Measurements from ENCODE around the gene PAQR3. TPM values are rescaled to one million over a fixed set of nuclear protein-coding genes. Genes with fewer than 3 reads are reported as not detected.

Gene PAQR3
- total and polyA plus RNA-seq, 2 experiments from 2014 or later = 13.1 to 19.2 TPM

DNA sequence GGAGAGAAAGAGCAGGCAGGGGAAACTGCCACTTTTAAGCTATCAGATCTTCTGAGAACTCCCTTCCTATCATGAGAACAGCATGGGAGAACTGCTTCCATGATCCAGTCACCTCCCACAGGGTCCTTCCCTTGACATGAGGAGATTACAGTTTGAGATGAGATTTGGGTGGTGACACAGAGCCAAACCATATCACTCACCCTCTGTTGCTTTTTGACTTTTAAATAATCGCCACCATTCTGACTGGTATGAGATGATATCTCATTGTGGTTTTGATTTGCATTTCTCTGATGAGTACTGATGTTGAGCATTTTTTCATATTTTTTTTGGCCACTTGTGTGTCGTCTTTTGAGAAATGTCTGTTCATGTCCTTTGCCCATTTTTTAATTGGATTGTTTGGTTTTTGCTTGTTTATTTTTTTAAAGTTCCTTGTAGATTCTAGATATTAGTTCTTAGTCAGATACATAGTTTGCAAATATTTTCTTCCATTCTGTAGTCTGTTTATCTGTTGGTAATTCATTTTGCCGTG, 6.5 kb upstream of the PAQR3 start:
- H3K27me3 ChIP-seq (replicated peaks; ENCODE audit: insufficient read depth) = 0 out of 2 replicates have a peak, but pooled peaks cover 7% of the 10 kb centered on the region
- H3K36me3 ChIP-seq (ENCODE audit: low read depth) = no peaks in the 10 kb centered on the region
- H3K4me3 ChIP-seq = no peak overlapping the region
- H3K9ac ChIP-seq = no peak overlapping the region
- H3K27ac ChIP-seq = no peak overlapping the region
- WGBS, 2 experiments (ENCODE audit: low coverage in 1 of 2, low lambda C conversion rate in 2 of 2, missing lambda C conversion rate in 2 of 2) = 78 to 83% methylated on average over 3 of the region's 3 CpGs
- no peaks in the 10 kb centered on the region for H3K4me1 ChIP-seq (ENCODE audit: insufficient read depth)
- H3F3A ChIP-seq (ENCODE audit: insufficient read depth) = no peaks in the 10 kb centered on the region
- no peak for TF ChIP-seq EZH2 (IDR thresholded peaks at IDR 0.05; ENCODE audit: insufficient read depth, poor library complexity, severe bottlenecking)
- TF ChIP-seq EZH2phosphoT487 (IDR thresholded peaks at IDR 0.05; ENCODE audit: insufficient read depth, low read depth) = no peak
- DNase-seq = no peak
- no peaks in the 10 kb centered on the region for H3K9me3 ChIP-seq (ENCODE audit: low read depth)
- H3K9me2 ChIP-seq (ENCODE audit: insufficient read depth) = no peaks in the 10 kb centered on the region
- in situ Hi-C loops (cut with MboI) = loop anchor here (25.0 kb wide), 2 partner anchors 1267 to 1367 kb away; no protein-coding TSS in a partner anchor
- H2AFZ ChIP-seq = no peak overlapping the region
- no peaks in the 10 kb centered on the region for H3K79me2 ChIP-seq (ENCODE audit: insufficient read depth)
- no peak overlapping the region for H3K4me2 ChIP-seq (ENCODE audit: unreplicated experiment)
- no peaks in the 10 kb centered on the region for H4K20me1 ChIP-seq (ENCODE audit: insufficient read depth)

DNA sequence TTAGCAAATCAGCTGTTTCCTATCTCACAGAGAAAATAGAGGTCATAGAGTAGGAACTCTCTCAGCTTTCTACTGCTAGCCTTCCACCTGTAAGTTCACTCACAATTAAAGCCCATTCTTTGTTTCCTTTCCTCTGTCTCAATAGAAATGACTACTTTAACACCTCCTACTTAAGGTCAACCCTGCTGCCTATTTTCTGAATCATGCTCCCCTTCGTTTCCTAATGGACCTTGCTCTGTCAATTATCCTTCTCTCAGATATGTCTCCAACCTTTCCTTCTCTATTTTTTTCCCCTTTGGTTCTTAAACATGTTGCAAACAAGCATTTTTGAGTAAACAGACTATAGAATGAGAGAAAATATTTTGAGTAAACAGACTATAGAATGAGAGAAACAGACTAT, 5.1 kb upstream of the PAQR3 start:
- H4K20me1 ChIP-seq (ENCODE audit: insufficient read depth) = no peaks in the 10 kb centered on the region
- H3K27ac ChIP-seq = no peak overlapping the region
- H3K4me2 ChIP-seq (ENCODE audit: unreplicated experiment) = no peak overlapping the region
- H2AFZ ChIP-seq = no peak overlapping the region
- 0 out of 2 replicates have a peak, but pooled peaks cover 7% of the 10 kb centered on the region for H3K27me3 ChIP-seq (replicated peaks; ENCODE audit: insufficient read depth)
- H3K9ac ChIP-seq = no peak overlapping the region
- no peak overlapping the region for H3K4me3 ChIP-seq
- no peak for DNase-seq
- in situ Hi-C loops (cut with MboI) = loop anchor here (25.0 kb wide), 2 partner anchors 1268 to 1368 kb away; no protein-coding TSS in a partner anchor
- H3K4me1 ChIP-seq (ENCODE audit: insufficient read depth) = peaks cover 5% of the 10 kb centered on the region
- TF ChIP-seq EZH2 (IDR thresholded peaks at IDR 0.05; ENCODE audit: insufficient read depth, poor library complexity, severe bottlenecking) = no peak
- no peaks in the 10 kb centered on the region for H3K36me3 ChIP-seq (ENCODE audit: low read depth)
- no peaks in the 10 kb centered on the region for H3K9me2 ChIP-seq (ENCODE audit: insufficient read depth)
- 61 to 81% methylated on average over 1 of the region's 1 CpG for WGBS, 2 experiments (ENCODE audit: low coverage in 1 of 2, low lambda C conversion rate in 2 of 2, missing lambda C conversion rate in 2 of 2)
- H3K9me3 ChIP-seq (ENCODE audit: low read depth) = no peaks in the 10 kb centered on the region
- H3K79me2 ChIP-seq (ENCODE audit: insufficient read depth) = no peaks in the 10 kb centered on the region
- H3F3A ChIP-seq (ENCODE audit: insufficient read depth) = no peaks in the 10 kb centered on the region

DNA sequence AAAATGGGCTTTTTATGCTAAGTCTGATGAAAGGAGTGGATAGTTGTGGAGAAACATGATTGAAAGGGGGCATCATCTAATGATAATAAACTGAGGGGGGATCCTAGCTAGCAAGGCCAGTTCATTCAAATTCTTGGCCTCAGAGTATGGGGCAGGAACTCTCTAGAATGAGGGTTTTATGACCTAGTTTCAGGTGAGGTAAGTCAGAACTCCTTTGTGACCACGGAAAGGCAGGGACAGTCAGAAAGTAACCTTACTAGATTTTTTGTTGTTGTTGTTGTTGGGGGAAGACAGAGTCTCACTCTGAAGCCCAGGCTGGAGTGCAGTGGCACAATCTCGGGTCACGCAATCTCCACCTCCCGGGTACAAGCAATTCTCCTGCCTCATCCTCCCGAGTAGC, 1.5 kb upstream of the PAQR3 start:
- WGBS, 2 experiments (ENCODE audit: low coverage in 1 of 2, low lambda C conversion rate in 2 of 2, missing lambda C conversion rate in 2 of 2) = 91 to 99% methylated on average over 5 of the region's 5 CpGs

DNA sequence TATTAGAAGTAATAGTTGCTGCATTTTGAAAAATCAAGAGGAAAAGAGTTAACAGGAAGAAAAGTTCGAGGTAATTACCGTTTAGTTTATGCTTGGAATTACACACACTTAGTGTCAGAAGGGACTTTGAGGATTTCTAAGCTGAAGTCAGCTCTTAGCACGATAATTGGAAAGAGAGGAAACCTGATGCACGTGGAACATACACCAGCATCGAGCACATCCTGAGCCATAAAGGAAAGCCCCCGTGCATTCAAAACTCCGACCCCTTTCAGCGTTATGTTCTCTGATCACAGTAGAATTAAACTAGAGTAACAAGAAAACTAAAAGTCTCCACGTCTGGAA, 400 bp upstream of the PAQR3 start:
- in situ Hi-C loops (cut with MboI) = loop anchor here (25.0 kb wide), 2 partner anchors 1273 to 1373 kb away; no protein-coding TSS in a partner anchor
- Histone ChIP-seq H3K4me2 (ENCODE audit: unreplicated experiment) (peak overlapping the region; percentile 96), H3K27ac (peak overlapping the region; percentile 65), H3K9ac (peak overlapping the region; percentile 94), H3K4me3 (peak overlapping the region; percentile 94), H3K79me2 (ENCODE audit: insufficient read depth) (peaks cover 5% of the 10 kb centered on the region; the same call in 1 of the 2 replicates), H2AFZ (peak overlapping the region; percentile 100), H3F3A (ENCODE audit: insufficient read depth) (no peaks in the 10 kb centered on the region), H3K4me1 (ENCODE audit: insufficient read depth) (peaks cover 17% of the 10 kb centered on the region), H3K9me3 (ENCODE audit: low read depth) (no peaks in the 10 kb centered on the region), H4K20me1 (ENCODE audit: insufficient read depth) (no peaks in the 10 kb centered on the region), H3K36me3 (ENCODE audit: low read depth) (no peaks in the 10 kb centered on the region), H3K27me3 (replicated peaks; ENCODE audit: insufficient read depth) (0 out of 2 replicates have a peak, but pooled peaks cover 7% of the 10 kb centered on the region), H3K9me2 (ENCODE audit: insufficient read depth) (no peaks in the 10 kb centered on the region)
- TF ChIP-seq EZH2phosphoT487 (IDR thresholded peaks at IDR 0.05; ENCODE audit: insufficient read depth, low read depth) = no peak
- TF ChIP-seq EZH2 (IDR thresholded peaks at IDR 0.05; ENCODE audit: insufficient read depth, poor library complexity, severe bottlenecking) = no peak
- DNase-seq = no peak
- 1 to 4% methylated on average over 9 of the region's 9 CpGs for WGBS, 2 experiments (ENCODE audit: low coverage in 1 of 2, low lambda C conversion rate in 2 of 2, missing lambda C conversion rate in 2 of 2)

More for the DNA sequence above, 1.5 kb upstream of the PAQR3 start:
- H3K4me3 ChIP-seq = no peak overlapping the region
- no peak overlapping the region for H3K9ac ChIP-seq
- no peaks in the 10 kb centered on the region for H3K36me3 ChIP-seq (ENCODE audit: low read depth)
- H2AFZ ChIP-seq = no peak overlapping the region
- no peak overlapping the region for H3K27ac ChIP-seq
- H3K4me1 ChIP-seq (ENCODE audit: insufficient read depth) = peaks cover 17% of the 10 kb centered on the region
- no peak overlapping the region for H3K4me2 ChIP-seq (ENCODE audit: unreplicated experiment)
- no peaks in the 10 kb centered on the region for H4K20me1 ChIP-seq (ENCODE audit: insufficient read depth)
- H3K27me3 ChIP-seq (replicated peaks; ENCODE audit: insufficient read depth) = 0 out of 2 replicates have a peak, but pooled peaks cover 7% of the 10 kb centered on the region
- in situ Hi-C loops (cut with MboI) = loop anchor here (25.0 kb wide), 2 partner anchors 1272 to 1372 kb away; no protein-coding TSS in a partner anchor
- no peak for TF ChIP-seq EZH2 (IDR thresholded peaks at IDR 0.05; ENCODE audit: insufficient read depth, poor library complexity, severe bottlenecking)
- no peak for TF ChIP-seq EZH2phosphoT487 (IDR thresholded peaks at IDR 0.05; ENCODE audit: insufficient read depth, low read depth)
- no peak for DNase-seq
- no peaks in the 10 kb centered on the region for H3K9me3 ChIP-seq (ENCODE audit: low read depth)
- peaks cover 5% of the 10 kb centered on the region; the same call in 1 of the 2 replicates for H3K79me2 ChIP-seq (ENCODE audit: insufficient read depth)
- no peaks in the 10 kb centered on the region for H3K9me2 ChIP-seq (ENCODE audit: insufficient read depth)
- H3F3A ChIP-seq (ENCODE audit: insufficient read depth) = no peaks in the 10 kb centered on the region

Data from GM23248 (cell line).